ENCODE results near the gene ARPP19. TPM values are rescaled to one million over a fixed set of nuclear protein-coding genes. Genes with fewer than 3 reads are reported as not detected.

ARPP19 gene, protein sequence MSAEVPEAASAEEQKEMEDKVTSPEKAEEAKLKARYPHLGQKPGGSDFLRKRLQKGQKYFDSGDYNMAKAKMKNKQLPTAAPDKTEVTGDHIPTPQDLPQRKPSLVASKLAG
- 165 and 169 TPM in 2 replicates for total RNA-seq
- long read RNA-seq, full-length matches to known transcripts, result 89 of 102 reads
- long read RNA-seq, partial matches to known transcripts, result 2 of 102 reads
- long read RNA-seq, other reads (novel, unspliced or antisense), result 11 of 102 reads

DNA sequence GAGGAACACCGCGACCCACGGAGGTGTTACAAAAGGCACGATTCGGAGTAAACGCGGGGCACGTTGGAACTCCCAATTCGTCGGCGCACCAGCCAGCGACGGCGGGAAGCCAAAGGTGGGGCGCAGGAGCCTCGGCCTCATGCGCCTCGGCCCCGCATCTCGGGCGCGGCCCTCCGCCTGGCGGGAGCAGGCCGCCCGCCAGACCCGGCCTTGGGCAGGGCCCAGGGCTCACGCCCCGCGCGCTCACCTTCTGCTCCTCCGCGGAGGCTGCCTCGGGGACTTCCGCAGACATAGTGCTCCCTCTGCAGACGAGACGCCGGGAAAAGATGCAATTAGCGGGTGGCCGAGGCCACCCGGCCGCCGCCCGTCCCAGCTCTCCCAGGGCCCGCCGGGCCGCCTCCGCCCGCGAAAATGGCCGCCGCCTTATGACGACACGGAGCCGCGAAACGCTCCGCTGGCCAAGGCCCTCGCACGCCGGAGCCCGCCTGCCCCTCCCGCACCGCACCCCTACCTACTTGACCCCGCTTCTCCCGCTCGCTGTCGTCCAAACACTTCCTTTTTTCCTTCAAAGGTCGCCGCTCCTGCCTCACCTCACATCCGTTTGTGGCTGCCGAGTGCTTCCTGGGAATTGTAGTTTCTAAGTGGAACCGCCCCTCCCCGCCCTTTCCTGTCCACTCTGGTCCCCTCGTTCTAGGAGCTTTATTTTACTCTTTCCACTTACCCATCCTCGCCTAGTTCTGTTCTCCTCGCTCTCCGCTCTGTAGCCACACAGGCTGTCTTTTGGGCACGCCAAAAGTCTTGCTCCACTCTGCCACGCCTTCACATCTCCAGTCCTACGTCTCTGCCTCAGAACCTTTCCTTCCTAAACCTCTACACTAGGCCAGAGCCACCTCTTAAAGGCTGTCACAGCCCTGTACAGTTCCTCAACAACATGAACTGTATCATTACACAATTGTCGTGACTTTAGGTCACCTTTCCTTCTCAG is at the start of gene ARPP19:
ARPP19 (minus strand) TSS at position 430 of the 985 bp plus-strand sequence; CDS start at position 292, 138 bp downstream.
- H3K36me3 Mint-ChIP-seq (ENCODE audit: unreplicated experiment), result no peaks in the 10 kb centered on the region
- peaks cover 32% of the 10 kb centered on the region for H3K4me1 Mint-ChIP-seq (ENCODE audit: unreplicated experiment)
- peak within 1 kb of the TSS; percentile 93 for H3K4me3 Mint-ChIP-seq (ENCODE audit: unreplicated experiment)
- peak within 1 kb of the TSS; percentile 99 for H3K27ac Mint-ChIP-seq (ENCODE audit: unreplicated experiment)
- no peaks in the 10 kb centered on the region for H3K9me3 Mint-ChIP-seq (ENCODE audit: unreplicated experiment)
- TF ChIP-seq, protein P1, sequence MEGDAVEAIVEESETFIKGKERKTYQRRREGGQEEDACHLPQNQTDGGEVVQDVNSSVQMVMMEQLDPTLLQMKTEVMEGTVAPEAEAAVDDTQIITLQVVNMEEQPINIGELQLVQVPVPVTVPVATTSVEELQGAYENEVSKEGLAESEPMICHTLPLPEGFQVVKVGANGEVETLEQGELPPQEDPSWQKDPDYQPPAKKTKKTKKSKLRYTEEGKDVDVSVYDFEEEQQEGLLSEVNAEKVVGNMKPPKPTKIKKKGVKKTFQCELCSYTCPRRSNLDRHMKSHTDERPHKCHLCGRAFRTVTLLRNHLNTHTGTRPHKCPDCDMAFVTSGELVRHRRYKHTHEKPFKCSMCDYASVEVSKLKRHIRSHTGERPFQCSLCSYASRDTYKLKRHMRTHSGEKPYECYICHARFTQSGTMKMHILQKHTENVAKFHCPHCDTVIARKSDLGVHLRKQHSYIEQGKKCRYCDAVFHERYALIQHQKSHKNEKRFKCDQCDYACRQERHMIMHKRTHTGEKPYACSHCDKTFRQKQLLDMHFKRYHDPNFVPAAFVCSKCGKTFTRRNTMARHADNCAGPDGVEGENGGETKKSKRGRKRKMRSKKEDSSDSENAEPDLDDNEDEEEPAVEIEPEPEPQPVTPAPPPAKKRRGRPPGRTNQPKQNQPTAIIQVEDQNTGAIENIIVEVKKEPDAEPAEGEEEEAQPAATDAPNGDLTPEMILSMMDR (IDR thresholded peaks at IDR 0.05), result peak; percentile 46
- peak; percentile 90 for DNase-seq (ENCODE audit: extremely low spot score, unreplicated experiment)
- no peaks in the 10 kb centered on the region for H3K27me3 Mint-ChIP-seq (ENCODE audit: unreplicated experiment)

DNA sequence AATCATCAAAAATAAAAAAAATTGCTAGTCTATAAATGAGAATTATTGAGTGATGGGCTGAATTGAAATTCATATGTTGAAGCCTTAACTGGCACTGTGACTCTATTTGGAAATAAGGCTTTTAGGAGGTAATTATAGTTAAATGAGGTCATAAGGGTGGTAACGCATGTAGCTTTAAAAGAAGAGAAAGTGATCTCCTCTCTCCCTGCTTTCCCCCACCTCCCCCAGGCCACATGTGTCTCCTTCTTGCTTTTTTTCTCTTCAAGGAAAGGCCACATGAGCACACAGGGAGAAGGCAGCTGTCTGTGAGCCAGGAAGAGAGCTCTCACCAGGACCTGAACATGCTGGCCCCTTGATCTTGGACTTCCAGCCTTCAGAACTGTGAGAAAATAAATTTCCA is 48.2 kb upstream of the ARPP19 start:
- H3K27ac Mint-ChIP-seq (ENCODE audit: unreplicated experiment), result no peak overlapping the region
- H3K4me3 Mint-ChIP-seq (ENCODE audit: unreplicated experiment), result no peak overlapping the region
- TF ChIP-seq, protein P1 (IDR thresholded peaks at IDR 0.05), result no peak
- no peaks in the 10 kb centered on the region for H3K27me3 Mint-ChIP-seq (ENCODE audit: unreplicated experiment)
- DNase-seq (ENCODE audit: extremely low spot score, unreplicated experiment), result no peak
- peaks cover 5% of the 10 kb centered on the region for H3K4me1 Mint-ChIP-seq (ENCODE audit: unreplicated experiment)
- peaks cover 42% of the 10 kb centered on the region for H3K36me3 Mint-ChIP-seq (ENCODE audit: unreplicated experiment)
- no peaks in the 10 kb centered on the region for H3K9me3 Mint-ChIP-seq (ENCODE audit: unreplicated experiment)

DNA sequence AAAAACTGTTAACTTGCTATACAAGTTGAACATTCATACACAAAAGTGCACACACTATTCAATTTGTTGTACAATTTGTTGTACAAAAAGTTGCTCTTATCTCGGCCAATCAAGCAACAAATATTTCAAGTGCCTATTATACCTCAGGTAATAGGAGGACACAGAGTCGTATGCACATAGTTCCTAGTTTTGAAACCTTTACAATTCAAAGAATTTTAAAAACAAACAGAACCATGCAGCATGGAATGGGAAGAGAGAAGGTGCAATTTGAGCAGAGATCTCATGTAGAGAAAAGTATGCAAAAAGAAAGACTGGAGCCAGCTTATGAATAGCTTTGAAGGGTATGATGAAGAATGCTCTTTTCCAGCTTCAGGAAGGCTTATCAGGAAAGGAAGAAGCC is 46.5 kb upstream of the ARPP19 start:
- no peak for DNase-seq (ENCODE audit: extremely low spot score, unreplicated experiment)
- Mint-ChIP-seq H3K4me1 (ENCODE audit: unreplicated experiment) (peaks cover 5% of the 10 kb centered on the region), H3K36me3 (ENCODE audit: unreplicated experiment) (peaks cover 46% of the 10 kb centered on the region), H3K27ac (ENCODE audit: unreplicated experiment) (no peak overlapping the region), H3K27me3 (ENCODE audit: unreplicated experiment) (no peaks in the 10 kb centered on the region), H3K9me3 (ENCODE audit: unreplicated experiment) (no peaks in the 10 kb centered on the region), H3K4me3 (ENCODE audit: unreplicated experiment) (no peak overlapping the region)
- TF ChIP-seq, protein P1 (IDR thresholded peaks at IDR 0.05), result no peak

DNA sequence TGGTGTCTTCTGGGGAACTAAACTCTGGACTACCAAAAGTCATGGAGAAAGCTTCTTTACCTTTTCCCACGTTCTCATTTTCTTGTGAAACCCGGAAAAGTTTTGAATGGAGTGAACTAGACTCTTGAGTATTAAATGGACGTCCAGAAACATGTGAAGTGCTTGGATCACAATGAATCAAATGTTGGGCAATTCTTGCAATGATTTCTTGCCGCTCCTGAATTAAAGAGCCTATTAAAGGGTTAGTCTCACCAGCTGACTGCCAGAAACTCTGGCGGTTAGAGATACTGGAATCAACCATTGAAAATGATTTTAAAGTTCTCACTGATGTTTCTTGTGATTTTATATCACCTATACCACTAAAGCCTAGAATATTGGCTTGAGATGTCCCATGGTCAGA is 40.8 kb upstream of the ARPP19 start:
- TF ChIP-seq, protein P1 (IDR thresholded peaks at IDR 0.05), result no peak
- Mint-ChIP-seq H3K27ac (ENCODE audit: unreplicated experiment) (no peak overlapping the region), H3K27me3 (ENCODE audit: unreplicated experiment) (no peaks in the 10 kb centered on the region), H3K4me3 (ENCODE audit: unreplicated experiment) (no peak overlapping the region), H3K9me3 (ENCODE audit: unreplicated experiment) (no peaks in the 10 kb centered on the region), H3K4me1 (ENCODE audit: unreplicated experiment) (no peaks in the 10 kb centered on the region), H3K36me3 (ENCODE audit: unreplicated experiment) (peaks cover 43% of the 10 kb centered on the region)
- DNase-seq (ENCODE audit: extremely low spot score, unreplicated experiment), result no peak

DNA sequence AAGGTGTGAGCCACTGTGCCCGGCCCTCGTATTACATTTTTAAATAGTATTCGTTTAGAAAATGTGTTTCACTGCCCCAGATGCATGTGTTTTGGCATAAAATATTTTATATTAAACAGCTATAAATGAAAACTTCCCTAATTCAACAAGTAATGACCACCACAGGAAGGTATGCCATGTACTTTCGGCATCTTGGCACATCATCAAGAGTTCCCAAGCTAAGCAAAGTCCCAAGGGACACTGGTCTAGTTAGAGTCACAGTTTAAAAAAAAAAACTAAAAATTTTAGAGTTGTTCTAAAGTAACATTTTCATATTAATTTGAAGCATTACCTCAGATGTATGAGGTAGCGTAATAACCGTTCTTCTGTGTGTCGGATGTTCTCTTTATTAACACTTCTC is 15.6 kb upstream of the ARPP19 start:
- peaks cover 26% of the 10 kb centered on the region for H3K36me3 Mint-ChIP-seq (ENCODE audit: unreplicated experiment)
- TF ChIP-seq, protein P1 (IDR thresholded peaks at IDR 0.05), result no peak
- no peak overlapping the region for H3K27ac Mint-ChIP-seq (ENCODE audit: unreplicated experiment)
- H3K4me1 Mint-ChIP-seq (ENCODE audit: unreplicated experiment), result peaks cover 3% of the 10 kb centered on the region
- no peak overlapping the region for H3K4me3 Mint-ChIP-seq (ENCODE audit: unreplicated experiment)
- H3K9me3 Mint-ChIP-seq (ENCODE audit: unreplicated experiment), result no peaks in the 10 kb centered on the region
- H3K27me3 Mint-ChIP-seq (ENCODE audit: unreplicated experiment), result no peaks in the 10 kb centered on the region
- no peak for DNase-seq (ENCODE audit: extremely low spot score, unreplicated experiment)
